Ammon's horn (tissue), 1 donor: ENCODE data around the gene CDC42BPB.

Experiments
- DNase-seq: peaks from one replicate; pipeline ENCODE4 v3.0.0-alpha.2; 2016; ENCODE audit warnings: low spot score

Gene CDC42BPB

DNA sequence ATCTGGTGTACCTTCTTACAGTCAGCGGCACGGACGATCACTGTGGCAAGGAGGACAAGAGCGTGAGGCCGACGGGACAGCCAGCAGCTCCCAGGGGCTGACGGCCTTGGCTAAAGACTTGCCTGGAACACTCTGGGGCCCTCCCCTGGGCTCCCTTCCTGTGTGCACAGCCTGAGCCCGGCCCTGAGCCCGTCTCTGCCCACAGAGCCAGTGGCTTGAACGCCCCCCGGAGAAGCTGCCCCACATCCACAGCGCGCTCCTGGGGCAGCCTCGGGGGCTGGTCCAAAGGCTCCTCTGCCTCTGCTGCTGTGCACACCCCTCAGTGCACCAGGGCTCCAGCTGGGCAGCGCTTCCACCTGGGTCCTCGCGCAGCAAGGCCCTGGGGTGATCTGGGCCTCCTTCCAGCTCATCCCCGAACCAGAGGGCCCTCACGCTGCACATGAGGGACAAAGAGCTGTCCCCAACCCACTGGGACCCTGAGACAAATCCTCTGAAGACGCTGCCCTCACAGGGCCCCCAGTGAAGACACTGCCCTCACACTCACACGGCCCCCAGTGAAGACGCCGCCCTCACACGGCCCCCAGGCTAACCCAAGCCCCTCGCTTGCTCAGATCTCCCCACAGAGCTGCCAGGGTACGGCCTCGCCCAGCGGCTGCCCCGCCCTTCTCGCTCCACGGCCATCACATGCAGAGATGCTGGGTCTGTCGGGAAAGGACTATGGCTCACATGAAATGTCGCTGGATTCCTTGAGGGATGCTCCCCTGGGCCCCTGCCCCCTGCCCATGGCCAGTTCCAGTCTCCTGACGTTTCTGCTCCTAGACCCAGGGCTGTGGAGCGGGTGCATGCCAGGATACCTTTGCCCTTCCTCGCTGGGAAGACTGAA, 112.7 kb downstream of the CDC42BPB start:
- DNase-seq, result no peak

DNA sequence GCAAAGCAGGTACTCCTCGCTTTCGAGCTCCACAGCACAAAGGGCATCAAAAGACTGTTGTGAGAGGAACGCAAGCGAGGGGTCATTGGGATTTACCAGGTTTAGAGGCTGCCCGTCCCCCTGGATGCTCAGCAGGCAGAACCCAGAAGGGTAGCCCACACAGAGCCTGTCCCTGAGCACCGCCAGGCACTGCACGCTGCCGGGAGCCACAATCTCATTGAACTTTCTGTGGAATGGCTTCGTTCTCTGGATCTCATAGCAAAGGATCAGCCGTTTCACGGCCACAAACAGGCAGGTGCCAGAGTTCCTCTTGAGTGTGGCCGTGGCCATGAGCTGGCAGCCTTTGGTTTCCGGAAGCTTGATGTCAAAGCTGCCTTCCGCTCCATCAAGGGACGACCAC, 113.4 kb downstream of the CDC42BPB start:
- DNase-seq, result no peak

DNA sequence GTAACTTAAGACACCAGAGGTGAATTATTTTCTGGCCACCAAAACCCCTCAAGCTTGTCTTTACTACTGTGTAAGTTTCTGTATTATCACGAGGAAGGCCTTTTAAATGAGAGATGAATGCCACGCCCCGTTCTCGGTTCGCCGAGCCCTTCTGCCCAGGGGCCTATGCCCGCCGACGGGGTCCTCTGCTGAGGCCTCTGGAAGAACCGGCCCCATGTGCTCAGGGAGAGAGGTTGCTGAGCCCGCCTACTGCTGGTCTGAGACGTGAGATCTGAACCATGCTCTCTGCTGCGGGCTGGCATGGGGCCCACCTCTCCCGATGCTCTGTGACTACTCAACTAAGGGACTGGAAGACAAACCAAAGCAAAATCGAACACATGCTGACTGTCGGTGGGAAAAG, 113.9 kb downstream of the CDC42BPB start:
- DNase-seq, result no peak

DNA sequence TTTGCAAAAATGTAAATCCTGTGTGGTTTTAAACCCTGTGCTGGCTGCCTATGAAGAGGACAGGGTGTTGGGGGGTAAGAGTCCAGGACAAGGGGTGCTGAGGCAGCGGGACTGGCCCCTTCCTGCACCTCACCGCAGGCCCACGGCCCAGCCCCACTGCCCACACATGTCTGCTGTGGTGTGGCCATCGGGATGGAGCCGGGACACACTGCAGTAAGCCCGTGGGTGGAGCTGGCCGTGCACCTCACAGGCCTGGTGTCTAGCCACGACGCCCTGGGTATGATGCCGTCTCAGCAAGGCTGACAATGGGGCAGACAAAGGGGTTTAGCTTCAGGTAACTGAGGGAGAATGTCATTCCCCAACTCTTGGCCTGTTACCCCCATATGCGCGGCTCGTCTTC, 115.3 kb downstream of the CDC42BPB start:
- no peak for DNase-seq

DNA sequence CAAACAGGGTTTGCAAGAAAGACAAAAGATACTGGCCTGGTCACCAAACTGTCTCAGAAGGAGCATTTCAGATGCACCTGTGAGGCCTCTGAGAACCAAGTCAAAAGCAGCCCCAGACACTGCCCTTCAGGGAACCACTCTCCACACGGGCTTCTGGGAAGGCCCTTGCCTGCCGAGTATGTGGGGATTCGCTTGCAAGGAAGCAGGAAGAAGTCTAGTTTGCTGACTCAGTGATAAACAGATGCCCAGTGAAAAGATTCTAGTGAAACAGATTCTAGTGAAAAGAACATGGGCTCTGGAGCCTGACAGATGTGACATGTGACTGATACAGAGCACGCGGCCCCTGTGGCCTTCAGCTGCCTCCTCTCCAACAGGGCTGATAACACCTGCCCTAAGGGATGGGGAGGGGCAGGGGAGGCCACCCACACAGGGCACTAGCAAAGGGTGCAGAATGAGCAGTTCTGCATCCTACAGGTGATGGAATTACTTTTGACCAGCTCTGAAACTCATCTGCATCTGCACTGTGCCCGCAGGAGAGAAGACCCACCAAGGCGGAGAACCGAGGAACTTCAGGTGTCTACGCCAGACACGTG, 115.8 kb downstream of the CDC42BPB start:
- DNase-seq, result no peak

DNA sequence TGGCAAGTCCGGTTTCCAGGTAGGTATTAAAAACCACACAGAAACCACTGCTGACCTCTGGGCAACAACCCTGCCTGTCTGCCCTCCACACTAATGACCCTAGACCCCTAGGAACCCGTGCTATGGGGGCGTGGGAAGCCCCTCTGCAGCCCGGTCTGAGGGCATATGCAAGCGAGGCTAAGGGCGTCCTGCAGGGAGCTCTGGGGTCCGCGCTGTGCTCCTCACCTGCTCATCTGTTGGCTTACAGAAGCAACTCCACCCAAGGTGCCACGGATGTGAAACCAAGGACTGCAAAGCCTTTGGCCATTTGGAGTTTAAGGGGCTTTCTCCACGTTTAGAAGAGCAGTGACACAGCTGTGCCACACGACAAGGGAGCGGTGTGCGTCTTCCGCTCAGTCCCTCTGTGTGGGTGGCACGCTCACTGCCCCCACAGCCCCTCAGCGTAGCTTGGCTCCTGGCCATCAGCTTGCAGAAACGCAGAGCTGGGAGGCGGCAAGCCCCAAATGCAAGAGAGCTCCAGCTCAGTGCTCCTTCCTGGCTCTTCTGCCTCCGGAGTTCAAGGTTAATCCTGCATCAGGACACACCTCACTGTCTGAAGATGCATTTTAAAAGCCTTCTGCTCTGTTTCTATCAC, 116.5 kb downstream of the CDC42BPB start:
- no peak for DNase-seq

DNA sequence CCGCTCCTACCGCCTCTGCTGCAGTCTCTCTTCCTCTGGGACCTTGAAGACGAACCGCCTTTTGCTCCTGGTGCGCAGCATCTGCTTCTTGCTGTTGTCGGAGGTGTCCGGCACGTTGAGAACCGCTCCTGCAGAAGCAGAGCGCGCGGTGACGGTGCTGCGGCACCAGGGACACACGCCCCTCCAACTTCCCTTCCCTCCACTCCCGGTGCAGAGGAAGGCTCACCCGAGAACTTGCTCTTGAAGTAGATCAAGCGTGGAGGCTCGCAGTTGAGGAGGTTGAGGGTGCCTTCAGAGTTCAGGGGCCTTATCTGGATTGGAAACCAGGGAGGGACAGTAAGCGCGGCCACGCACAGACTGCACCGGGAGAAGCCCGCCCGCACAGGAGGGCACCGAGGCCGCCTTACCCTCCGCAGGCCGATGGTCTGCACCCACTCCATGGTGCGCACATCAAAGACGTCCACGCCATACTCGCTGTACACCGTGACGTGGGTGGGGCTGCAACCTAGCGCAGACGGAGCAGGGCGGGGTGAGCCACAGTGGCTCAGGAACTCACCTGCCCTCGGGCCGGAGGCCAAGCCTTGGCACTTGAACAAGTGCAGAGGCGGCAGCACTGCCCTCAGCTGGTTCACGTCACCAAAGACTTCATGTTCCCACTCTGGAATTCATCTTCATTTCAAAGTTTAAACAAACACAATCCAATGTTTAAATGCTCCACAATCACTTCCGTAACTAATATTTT, 117.4 kb downstream of the CDC42BPB start:
- no peak for DNase-seq

DNA sequence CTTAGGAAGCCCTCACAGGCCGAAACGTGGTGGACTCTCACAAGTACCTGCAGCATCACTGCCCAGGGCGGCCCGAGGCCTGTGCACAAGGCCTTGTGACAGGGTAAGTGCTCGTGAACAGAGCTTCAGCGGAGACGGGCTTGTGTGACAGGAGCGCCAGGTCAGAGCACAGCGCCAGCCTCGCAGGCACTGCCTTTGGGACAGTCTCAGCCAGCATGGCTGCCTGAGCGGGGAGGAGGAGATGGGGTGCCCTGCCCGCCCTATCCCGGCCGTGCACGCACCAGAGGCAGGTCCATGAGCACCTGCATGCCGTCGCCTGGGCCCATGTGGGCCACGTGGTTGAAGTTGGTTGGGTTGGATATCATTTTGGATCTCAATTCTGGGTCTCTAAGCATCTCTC, 118.0 kb downstream of the CDC42BPB start:
- DNase-seq, result no peak

DNA sequence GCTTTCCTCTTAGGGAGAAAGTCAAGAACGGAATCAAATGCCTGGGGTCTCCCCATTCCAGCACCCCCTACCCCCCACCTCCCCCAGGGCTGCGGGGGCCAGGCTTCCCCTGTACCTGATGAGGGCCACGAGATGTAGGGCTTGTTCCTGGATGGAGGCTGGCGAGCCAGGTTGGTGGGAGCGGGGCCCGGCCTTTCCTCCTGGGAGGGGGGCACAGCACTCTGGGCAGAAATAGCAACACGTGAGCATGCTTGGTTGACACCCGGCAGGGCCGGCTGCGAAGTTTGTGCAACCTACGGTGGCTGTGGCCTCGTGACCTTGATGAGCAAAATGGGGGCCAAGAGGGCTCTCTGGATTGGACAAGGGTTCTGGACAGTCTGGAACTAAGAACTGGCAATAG, 119.2 kb downstream of the CDC42BPB start:
- no peak for DNase-seq

DNA sequence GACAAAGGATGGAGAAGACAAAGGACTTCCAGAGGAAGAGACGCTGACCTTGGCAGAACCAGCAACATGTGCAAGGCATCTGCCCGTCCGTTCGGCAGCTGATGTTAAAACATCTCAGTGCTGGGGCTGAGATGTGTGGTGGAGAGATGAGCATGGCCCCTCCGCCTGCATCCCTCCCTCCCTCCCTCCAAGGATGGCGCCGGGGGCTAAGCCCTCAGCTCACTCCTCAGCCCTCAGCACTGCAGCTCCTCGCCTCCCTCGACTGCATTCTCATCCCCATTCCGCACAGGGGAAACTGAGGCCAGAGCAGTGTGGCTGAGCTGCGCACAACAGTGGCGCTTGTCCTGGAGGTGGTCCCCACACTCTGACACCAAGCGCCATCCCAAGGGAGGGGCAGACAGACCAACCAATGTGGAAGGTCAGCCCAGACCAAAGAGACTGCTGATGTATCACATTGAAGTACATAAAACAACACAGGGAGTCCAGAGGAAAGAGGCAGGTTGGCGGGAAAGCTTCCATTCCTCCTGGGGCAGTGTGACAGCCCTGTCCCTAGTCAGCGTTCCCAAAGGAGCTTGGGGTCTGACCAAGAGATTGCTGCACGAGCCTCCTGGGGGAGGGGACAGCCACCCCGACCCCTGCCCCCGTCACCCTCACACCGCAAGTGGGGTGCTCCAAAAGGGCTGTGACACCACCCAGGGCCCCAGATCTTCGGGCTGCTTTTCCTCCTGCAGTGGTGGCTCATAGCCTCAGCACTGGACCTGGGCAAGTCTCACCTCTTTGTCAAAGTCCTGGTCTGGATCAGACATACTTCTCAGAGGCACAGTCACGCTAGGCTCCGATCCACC, 119.8 kb downstream of the CDC42BPB start:
- no peak for DNase-seq

DNA sequence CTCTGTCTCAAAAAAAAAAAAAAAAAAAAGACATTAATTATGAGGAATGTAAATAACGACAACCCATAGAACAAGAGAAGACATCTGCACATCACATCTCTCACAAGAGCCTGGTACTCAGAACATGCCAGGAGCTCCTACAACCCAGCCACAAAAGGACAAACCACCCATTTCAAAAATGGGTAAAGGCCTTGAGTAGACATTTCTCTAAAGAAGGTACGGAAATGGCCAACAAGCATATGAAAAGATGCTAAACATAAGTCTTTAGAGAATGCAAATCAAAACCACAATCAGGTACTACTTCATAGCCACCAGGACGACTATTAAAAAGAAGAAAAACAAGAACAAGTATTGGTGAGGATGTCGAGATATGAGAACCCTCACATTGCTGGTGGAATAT, 121.6 kb downstream of the CDC42BPB start:
- no peak for DNase-seq

DNA sequence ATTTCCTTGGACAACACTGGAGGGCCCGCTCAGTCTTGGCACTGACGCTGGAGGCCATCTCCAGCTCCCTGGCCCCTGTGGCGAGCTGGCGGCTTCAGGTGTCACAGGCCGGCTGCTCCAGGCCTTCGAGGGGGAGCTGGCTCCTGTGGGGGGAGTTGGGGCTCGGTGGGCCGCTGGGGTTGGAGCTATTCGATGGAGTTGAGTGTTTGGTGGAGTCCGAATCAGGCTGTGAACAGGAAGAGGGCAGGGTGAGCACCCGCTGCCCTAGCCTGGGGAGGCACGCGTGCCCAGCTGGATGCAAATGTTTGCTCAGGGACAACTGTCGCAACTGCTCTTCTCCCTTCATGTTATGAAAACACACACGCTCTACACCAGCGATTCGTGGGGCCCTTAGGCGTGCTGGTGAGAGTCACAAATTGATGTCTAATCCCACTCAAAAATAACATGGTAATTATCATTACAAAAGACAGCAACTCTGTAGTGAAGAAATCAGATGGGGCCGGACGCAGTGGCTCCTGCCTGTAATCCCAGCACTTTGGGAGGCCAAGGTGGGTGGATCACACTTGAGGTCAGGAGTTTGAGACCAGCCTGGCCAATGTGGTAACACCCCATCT, 123.6 kb downstream of the CDC42BPB start:
- DNase-seq, result no peak

DNA sequence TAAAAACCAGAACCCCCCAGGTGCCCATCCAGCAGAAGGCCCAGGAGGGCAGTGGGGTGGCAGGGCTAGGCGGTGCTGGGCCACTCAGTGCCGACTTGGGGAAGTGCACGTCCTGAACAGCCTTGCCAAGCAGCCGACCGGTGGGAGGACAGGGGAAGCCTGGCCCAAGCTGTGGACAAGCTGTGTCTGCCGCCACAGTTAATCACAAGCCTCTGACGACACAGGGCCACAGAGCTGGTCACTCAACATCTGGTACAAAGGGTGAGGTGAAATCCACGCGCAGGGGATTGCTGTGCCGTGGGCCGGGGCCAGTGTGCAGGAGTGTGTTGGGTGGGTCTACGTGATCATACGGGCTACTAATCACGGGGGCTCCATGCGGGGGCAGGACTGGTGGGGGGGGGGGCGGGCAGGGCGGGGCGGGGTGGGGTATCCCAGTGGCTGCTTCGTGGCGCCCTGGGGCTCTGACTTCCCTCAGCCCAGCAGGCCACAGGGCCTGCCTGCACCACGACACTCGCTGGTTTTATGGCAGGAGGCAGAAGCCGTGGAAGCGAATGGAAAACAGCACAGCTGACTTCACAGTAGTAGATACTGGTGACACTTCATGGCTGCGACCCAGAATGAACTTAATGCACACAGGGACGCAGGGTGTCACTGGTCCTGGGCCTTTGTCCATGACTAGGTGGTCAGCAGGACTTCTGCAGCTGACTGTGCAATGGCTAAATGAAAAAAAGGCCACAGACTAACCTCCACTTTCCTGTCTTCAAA, 124.7 kb downstream of the CDC42BPB start:
- no peak for DNase-seq

DNA sequence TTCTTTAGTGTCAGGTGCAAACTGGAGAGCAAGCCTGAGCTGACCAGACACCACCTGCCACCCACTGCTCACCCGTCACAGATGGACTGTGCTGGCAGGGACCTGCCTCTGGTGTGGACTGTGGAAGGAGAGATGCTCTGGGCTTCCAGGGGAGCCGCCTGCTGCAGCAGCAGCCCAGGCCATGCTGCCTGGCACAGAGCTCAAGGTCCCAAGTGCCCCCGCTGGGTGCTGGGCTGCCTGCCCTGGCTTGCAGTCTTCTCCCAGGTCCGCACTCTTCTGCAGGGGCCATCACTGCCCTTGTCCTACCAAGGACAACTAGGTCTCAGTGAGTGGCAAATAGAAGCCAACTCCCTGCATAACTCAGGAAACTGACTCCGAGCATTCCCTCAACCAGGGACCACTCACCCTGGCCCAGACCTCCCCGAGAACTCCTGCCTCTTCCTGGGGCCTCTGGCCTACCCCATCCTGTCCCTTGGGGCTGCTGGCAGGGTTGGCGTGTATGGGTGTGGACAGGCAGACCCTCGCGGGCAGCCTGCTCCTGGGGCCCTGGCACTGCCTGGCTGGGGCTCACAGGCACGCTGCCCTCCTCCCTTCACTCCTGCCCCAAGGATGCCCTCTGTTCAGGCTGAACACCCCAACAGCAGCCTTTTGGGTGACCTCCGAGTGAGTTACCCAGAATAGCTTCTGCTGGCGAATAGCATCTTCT, 125.6 kb downstream of the CDC42BPB start:
- no peak for DNase-seq

DNA sequence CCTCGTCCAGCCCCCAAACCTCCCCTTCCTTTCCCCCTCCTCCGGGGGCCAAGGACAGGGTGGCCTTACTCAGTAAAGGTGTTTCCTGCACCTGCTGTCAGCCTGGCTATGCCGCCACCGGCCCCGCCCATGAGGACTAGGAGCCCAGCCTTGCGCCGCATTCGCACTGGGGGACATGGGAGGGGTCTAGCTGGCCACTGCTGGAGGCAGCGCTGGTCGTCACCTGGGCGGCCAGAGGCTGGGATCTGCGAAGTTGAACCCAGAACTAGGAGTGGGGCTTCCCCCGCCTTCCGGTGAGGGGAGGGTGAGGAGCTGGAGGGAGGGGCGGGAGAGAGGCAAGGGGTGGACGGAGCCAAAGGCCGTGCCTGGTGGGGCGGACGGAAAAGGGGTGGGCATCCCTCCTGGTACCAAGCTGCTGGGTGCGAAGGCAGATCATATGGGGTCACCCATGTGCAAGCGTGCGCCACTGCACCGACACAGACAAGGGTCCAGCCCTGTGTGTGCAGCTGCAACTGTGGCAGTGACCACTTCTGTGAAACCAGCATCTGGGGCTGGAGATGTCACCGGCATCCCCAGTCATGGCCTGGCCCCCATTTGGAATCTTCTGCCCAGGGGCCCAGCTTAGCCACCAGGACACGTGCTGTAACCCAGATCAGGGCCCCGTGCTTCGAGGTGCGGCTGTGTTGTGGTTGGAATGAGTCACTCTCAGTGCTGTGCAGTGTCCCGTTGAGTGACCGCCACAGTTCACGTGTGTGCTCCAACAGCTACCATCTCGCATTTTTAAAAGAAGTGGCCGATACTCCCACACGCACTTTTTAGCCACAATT, 126.4 kb downstream of the CDC42BPB start:
- peak; percentile 23 for DNase-seq

DNA sequence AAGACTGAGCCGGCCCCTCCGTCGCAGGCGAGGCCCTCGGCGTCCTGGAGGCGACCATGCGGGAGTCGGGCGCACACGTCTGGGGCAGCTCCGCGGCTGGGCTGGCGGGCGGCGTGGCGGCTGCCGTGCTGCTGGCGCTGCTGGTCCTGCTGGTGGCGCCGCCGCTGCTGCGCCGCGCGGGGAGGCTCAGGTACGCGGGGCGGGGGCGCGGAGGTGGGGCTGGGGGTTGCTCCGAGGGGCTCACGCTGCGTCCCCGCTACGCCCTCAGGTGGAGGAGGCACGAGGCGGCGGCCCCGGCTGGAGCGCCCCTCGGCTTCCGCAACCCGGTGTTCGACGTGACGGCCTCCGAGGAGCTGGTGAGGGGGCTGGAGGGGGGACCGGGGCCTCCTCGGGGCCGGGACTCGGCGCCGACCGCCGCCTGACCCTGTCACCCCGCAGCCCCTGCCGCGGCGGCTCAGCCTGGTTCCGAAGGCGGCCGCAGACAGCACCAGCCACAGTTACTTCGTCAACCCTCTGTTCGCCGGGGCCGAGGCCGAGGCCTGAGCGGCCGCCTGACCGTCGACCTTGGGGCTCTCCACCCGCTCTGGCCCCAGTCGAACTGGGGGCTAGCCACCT, 127.1 kb downstream of the CDC42BPB start:
- no peak for DNase-seq

DNA sequence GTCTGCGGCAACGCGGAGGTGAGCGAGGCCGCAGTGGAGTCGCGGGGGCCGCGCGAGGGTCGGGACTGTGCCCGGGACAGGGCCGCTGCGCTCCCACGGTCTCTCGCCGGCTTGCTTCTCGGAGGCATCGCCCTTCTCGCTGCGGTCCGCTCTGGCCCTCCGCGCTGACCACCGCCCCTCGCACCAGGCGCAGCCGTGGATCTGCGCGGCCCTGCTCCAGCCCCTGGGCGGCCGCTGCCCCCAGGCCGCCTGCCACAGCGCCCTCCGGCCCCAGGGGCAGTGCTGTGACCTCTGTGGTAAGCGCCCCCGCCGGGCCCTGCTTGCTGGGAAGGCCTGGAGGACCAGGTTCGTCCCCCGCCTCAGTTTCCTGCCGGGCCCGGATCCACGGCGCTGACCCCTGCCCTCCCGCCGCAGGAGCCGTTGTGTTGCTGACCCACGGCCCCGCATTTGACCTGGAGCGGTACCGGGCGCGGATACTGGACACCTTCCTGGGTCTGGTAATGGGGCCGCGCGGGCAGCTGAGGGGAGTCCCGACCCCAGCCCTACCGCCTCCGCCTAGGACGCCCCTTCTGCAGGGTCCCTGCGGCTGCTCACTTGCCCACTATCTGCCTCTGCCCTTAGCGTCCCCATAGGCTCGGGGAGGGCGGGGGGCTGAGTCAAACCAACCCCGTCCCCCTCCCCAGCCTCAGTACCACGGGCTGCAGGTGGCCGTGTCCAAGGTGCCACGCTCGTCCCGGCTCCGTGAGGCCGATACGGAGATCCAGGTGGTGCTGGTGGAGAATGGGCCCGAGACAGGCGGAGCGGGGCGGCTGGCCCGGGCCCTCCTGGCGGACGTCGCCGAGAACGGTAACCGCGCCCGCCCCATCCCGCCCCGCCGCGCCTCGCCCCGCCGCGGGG, 127.9 kb downstream of the CDC42BPB start:
- DNase-seq, result no peak
